K562 (cell line): ENCODE measurements around the gene EMP2. TPM values are rescaled to one million over a fixed set of nuclear protein-coding genes. Genes with fewer than 3 reads are reported as not detected.

Experiments used
- ATAC-seq: fragments of 200-7000 bp; cut with Tn5 transposase; 3 replicates; pipeline ENCODE4 v1.9.1; 2020; ENCODE audit warnings: moderate library complexity
- BruUV-seq: library from RNA; stranded (reverse); fragments of 400-500 nt; replicated peaks from 2 replicates; lab custom pipeline; 2021; lab: Mats Ljungman, UMichigan
- CTCF ChIA-PET: fragments of 300-600 bp; formaldehyde crosslinking; extraction: SDS; loops from one replicate; lab custom pipeline; 2021; ENCODE audit warnings: low intra/inter-chr PET ratio; lab: Yijun Ruan, JAX
- POLR2A ChIA-PET: fragments of 300-600, 350-650 bp; sonication (Branson Sonifier 250); formaldehyde crosslinking; extraction: SDS; loops from one replicate; lab custom pipeline; 2021; ENCODE audit warnings: antibody characterized with exemption, inconsistent platforms; lab: Yijun Ruan, JAX
- DNase-seq, 4 experiments: peaks; one replicate each; pipeline versions ENCODE4 v3.0.0 to v3.0.0-alpha.2; 2011 to 2018; ENCODE audit warnings: low spot score in 3 of 4, mixed read lengths in 3 of 4; ENCODE audit errors: extremely low read depth in 1 of 4
- FAIRE-seq: peaks from 2 replicates; lab custom pipeline; 2011; peaks lifted over from hg19 to GRCh38; lab: Jason Lieb, UNC
- H2AFZ ChIP-seq: 2 replicates; pipeline ENCODE4 v1.6.0; 2011; ENCODE audit warnings: low read depth, low read length, control low read depth, inconsistent platforms
- H3K27ac ChIP-seq: fragments of 200-600 bp; 3 replicates; pipeline ENCODE4 v1.8.0; 2011; ENCODE audit warnings: low read depth, mild to moderate bottlenecking, control low read depth, inconsistent platforms, low read length, moderate library complexity, mixed read lengths; ENCODE audit errors: extremely low read depth
- H3K27me3 ChIP-seq, 2 experiments: fragments of 300-600 bp in 1 of 2; 2 replicates in 1 of 2; 3 replicates in 1 of 2; pipeline versions ENCODE4 v1.6.0 to v1.8.0; 2011; ENCODE audit warnings: inconsistent platforms in 2 of 2, low read length in 2 of 2, mild to moderate bottlenecking in 1 of 2, mixed read lengths in 1 of 2, moderate library complexity in 1 of 2; ENCODE audit not compliant: control insufficient read depth in 2 of 2, insufficient read depth in 2 of 2
- H3K36me3 ChIP-seq: fragments of 300-600 bp; 3 replicates; pipeline ENCODE4 v1.8.0; 2011; ENCODE audit warnings: mild to moderate bottlenecking, low read length, inconsistent platforms; ENCODE audit not compliant: control insufficient read depth, insufficient read depth
- H3K4me1 ChIP-seq, 2 experiments: fragments of 200-600 bp in 1 of 2; replicated peaks in 1 of 2; 2 replicates in 1 of 2; 3 replicates in 1 of 2; pipeline versions ENCODE4 v1.5.1 to v1.8.0; 2011; ENCODE audit warnings: inconsistent platforms in 2 of 2, low read length in 2 of 2, mild to moderate bottlenecking in 1 of 2, mixed read lengths in 1 of 2, moderate library complexity in 1 of 2; ENCODE audit not compliant: control insufficient read depth in 2 of 2, insufficient read depth in 2 of 2
- H3K4me2 ChIP-seq: 2 replicates; pipeline ENCODE4 v1.6.1; 2011; ENCODE audit warnings: low read length, control low read depth, inconsistent platforms, mixed read lengths; ENCODE audit not compliant: insufficient read depth
- H3K4me3 ChIP-seq: fragments of 200-600 bp; sonication (generic), shearing (Covaris generic); 2 replicates; pipeline ENCODE4 v1.5.1; 2016; ENCODE audit warnings: control low read depth, inconsistent platforms
- H3K79me2 ChIP-seq: fragments of 200-600 bp; 3 replicates; pipeline ENCODE4 v1.8.0; 2011; ENCODE audit warnings: low read length, inconsistent platforms; ENCODE audit not compliant: control insufficient read depth, insufficient read depth
- H3K9ac ChIP-seq, 2 experiments: 2 replicates each; pipeline versions ENCODE4 v1.6.0 to v1.6.1; 2011; ENCODE audit warnings: low read depth in 2 of 2, low read length in 2 of 2, control low read depth in 1 of 2, inconsistent platforms in 1 of 2, mild to moderate bottlenecking in 1 of 2, mixed read lengths in 1 of 2; ENCODE audit not compliant: insufficient read depth in 1 of 2
- H3K9me1 ChIP-seq: one replicate; pipeline ENCODE4 v1.6.0; 2011; ENCODE audit warnings: inconsistent platforms, mild to moderate bottlenecking, low read length, moderate library complexity; ENCODE audit not compliant: control insufficient read depth, insufficient read depth
- H3K9me3 ChIP-seq: replicated peaks from 2 replicates; pipeline ENCODE4 v1.5.1; 2011; ENCODE audit warnings: low read depth, low read length, inconsistent platforms; ENCODE audit not compliant: control insufficient read depth, insufficient read depth
- H4K20me1 ChIP-seq: replicated peaks from 2 replicates; pipeline ENCODE4 v1.6.1; 2011; ENCODE audit warnings: low read length, inconsistent platforms, mixed read lengths; ENCODE audit not compliant: control insufficient read depth, insufficient read depth
- CC2D1A ChIP-seq: fragments of 450-650 bp; IDR thresholded peaks from 2 replicates; pipeline ENCODE4 v1.6.1; 2017; ENCODE audit warnings: mild to moderate bottlenecking
- FUS ChIP-seq: fragments of 200-400 bp; formaldehyde crosslinking; optimal IDR thresholded peaks from 2 replicates; pipeline ENCODE3; 2017; ENCODE audit warnings: low read depth, low read length
- KAT7 ChIP-seq: sonication (generic); formaldehyde crosslinking; IDR thresholded peaks from 2 replicates; pipeline ENCODE4 v1.8.0; 2022; ENCODE audit warnings: missing genetic modification reagents, mild to moderate bottlenecking, borderline replicate concordance
- POLR2A ChIP-seq: fragments of 450-650 bp; conservative IDR thresholded peaks from 2 replicates; pipeline ENCODE4 v1.6.1; 2016
- TFAP4 ChIP-seq: sonication (generic); formaldehyde crosslinking; IDR thresholded peaks from 2 replicates; pipeline ENCODE4 v1.8.0; 2022; ENCODE audit warnings: missing genetic modification reagents, mild to moderate bottlenecking, moderate library complexity, borderline replicate concordance
- THRA ChIP-seq: fragments of 450-650 bp; IDR thresholded peaks from 2 replicates; pipeline ENCODE4 v1.6.1; 2017; ENCODE audit warnings: mild to moderate bottlenecking, moderate library complexity
- VEZF1 ChIP-seq: fragments of 200-800 bp; sonication (Bioruptor generic); IDR thresholded peaks from 2 replicates; pipeline ENCODE4 v1.6.1; 2017; ENCODE audit warnings: missing genetic modification characterization, missing compliant biosample characterization
- ZNF263 ChIP-seq: sonication (generic); formaldehyde crosslinking; IDR thresholded peaks from 2 replicates; pipeline ENCODE4 v1.8.0; 2022; ENCODE audit warnings: mild to moderate bottlenecking, missing genetic modification reagents, borderline replicate concordance
- ZNF436 ChIP-seq: fragments of 250-450, 450-650 bp; sonication (Bioruptor Pico); formaldehyde crosslinking; IDR thresholded peaks from 2 replicates; pipeline ENCODE4 v1.7.0; 2020; ENCODE audit warnings: mild to moderate bottlenecking
- ZNF507 ChIP-seq: conservative IDR thresholded peaks from 2 replicates; pipeline ENCODE4 v1.6.1; 2017; ENCODE audit warnings: missing genetic modification characterization, missing compliant biosample characterization
- WGBS: fragments of 100-300 bp; shearing (Covaris generic); methylation state at CpG from one replicate; pipeline ENCODE4 v1.1.6; 2016; ENCODE audit warnings: low coverage, mixed read lengths; ENCODE audit not compliant: insufficient coverage; ENCODE audit errors: missing lambda C conversion rate; 5-methylcytosine and 5-hydroxymethylcytosine counted together
- in situ Hi-C: fragments of 300-500 bp; cut with MboI; formaldehyde crosslinking; loops from 4 replicates; pipeline ENCODE4 v1.15.0; 2018; ENCODE audit warnings: inconsistent platforms, mixed read lengths
- intact Hi-C: fragments of 100-400 bp; cut with micrococcal nuclease; formaldehyde crosslinking; loops from 2 replicates; pipeline ENCODE4 v1.14.2; 2022
- polyA plus RNA-seq, 8 experiments: library from polyadenylated mRNA; depleted of rRNA in 4 of 8; stranded (reverse) in 5 of 8; unstranded in 3 of 8; fragments of >200 nt; fragmentation: Nextera tagmentation in 2 of 8; fragmentation: Illumina TruSeq in 1 of 8; extraction: Ambion mirVana in 2 of 8; extraction: Trizol in 1 of 8; gene quantifications; 2 replicates each; pipeline versions ENCODE4 v1.2.1 to v1.2.3, GENCODE V29; 2011 to 2014; ENCODE audit warnings: inconsistent platforms in 1 of 8, missing spikeins in 1 of 8
- total RNA-seq, 7 experiments: library from RNA; depleted of rRNA in 6 of 7; stranded (reverse); fragments of >200 nt in 6 of 7; fragmentation: Illumina TruSeq in 2 of 7; extraction: Trizol in 2 of 7; gene quantifications; 2 replicates each; pipeline versions ENCODE4 v1.2.1 to v1.2.3, GENCODE V29; 2011 to 2021; ENCODE audit warnings: low replicate concordance in 1 of 7
- TF ChIP-seq, protein P1 (sequence below): fragments of 150-350 bp; conservative IDR thresholded peaks from 2 replicates; pipeline ENCODE4 v1.6.1; 2014; ENCODE audit warnings: low read length
- TF ChIP-seq, protein P2 (sequence below): fragments of 250-450 bp; sonication (Bioruptor Pico); IDR thresholded peaks from 2 replicates; pipeline ENCODE4 v1.4.0; 2020; ENCODE audit warnings: mild to moderate bottlenecking, moderate library complexity

The EMP2 gene
- total and polyA plus RNA-seq, 9 of the 15 experiments (the other 6 are each of a cell fraction or from before 2014, with no cell fraction given): 0.73 to 6.2 (median 3.1) TPM

DNA sequence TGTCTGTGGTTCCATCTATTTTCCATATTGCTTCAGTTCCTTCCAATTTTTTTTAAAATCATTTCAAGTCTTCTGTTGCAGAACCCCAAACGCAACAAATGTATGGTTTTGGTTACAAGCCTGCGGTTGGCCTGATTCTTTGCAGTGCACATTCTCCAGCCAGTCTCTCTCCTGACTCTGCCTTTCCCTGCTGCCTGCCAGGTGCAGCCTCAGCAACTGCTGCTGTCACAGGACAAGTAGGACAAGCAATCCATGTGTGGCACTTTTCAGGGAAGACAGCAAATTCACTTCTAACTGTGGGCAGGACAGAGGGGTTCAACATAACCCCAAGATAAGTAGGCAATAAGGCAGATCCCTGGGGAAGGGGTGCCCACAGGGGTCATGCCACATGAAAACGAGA lies 24.2 kb downstream of the EMP2 start:
- no peak overlapping the region for H3K9ac ChIP-seq
- FAIRE-seq: no peak
- no TSS peak for BruUV-seq
- in situ Hi-C loops: no loop called here
- no peaks in the 10 kb centered on the region for H3K79me2 ChIP-seq
- H3K27me3 ChIP-seq: peaks cover 2 to 30% of the 10 kb centered on the region in 2 experiments
- intact Hi-C loops: no loop called here
- POLR2A ChIA-PET: no interaction called here
- 0% methylated on average over 3 of the region's 3 CpGs for WGBS
- H3K4me2 ChIP-seq: no peak overlapping the region
- no peak for ATAC-seq
- no peak overlapping the region for H2AFZ ChIP-seq
- H3K9me3 ChIP-seq: no peaks in the 10 kb centered on the region
- H3K36me3 ChIP-seq: no peaks in the 10 kb centered on the region
- no peak overlapping the region for H3K27ac ChIP-seq
- peaks cover 0 to 5% of the 10 kb centered on the region in 2 experiments; a peak in 2 of 5 replicates for H3K4me1 ChIP-seq
- no peak for DNase-seq
- H3K9me1 ChIP-seq: no peaks in the 10 kb centered on the region
- H4K20me1 ChIP-seq: no peaks in the 10 kb centered on the region
- CTCF ChIA-PET: no interaction called here
- no peak overlapping the region for H3K4me3 ChIP-seq
- TF ChIP-seq CC2D1A (no peak), FUS (no peak), VEZF1 (CRISPR knock-in tag) (no peak), POLR2A (no peak), TFAP4 (CRISPR knock-in tag) (no peak), KAT7 (CRISPR knock-in tag) (no peak), ZNF436 (CRISPR knock-in tag) (no peak), THRA (no peak), ZNF507 (tag) (no peak), ZNF263 (CRISPR knock-in tag) (no peak)
- TF ChIP-seq, protein P1, sequence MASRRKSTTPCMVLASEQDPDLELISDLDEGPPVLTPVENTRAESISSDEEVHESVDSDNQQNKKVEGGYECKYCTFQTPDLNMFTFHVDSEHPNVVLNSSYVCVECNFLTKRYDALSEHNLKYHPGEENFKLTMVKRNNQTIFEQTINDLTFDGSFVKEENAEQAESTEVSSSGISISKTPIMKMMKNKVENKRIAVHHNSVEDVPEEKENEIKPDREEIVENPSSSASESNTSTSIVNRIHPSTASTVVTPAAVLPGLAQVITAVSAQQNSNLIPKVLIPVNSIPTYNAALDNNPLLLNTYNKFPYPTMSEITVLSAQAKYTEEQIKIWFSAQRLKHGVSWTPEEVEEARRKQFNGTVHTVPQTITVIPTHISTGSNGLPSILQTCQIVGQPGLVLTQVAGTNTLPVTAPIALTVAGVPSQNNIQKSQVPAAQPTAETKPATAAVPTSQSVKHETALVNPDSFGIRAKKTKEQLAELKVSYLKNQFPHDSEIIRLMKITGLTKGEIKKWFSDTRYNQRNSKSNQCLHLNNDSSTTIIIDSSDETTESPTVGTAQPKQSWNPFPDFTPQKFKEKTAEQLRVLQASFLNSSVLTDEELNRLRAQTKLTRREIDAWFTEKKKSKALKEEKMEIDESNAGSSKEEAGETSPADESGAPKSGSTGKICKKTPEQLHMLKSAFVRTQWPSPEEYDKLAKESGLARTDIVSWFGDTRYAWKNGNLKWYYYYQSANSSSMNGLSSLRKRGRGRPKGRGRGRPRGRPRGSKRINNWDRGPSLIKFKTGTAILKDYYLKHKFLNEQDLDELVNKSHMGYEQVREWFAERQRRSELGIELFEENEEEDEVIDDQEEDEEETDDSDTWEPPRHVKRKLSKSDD: no peak
- TF ChIP-seq, protein P2, sequence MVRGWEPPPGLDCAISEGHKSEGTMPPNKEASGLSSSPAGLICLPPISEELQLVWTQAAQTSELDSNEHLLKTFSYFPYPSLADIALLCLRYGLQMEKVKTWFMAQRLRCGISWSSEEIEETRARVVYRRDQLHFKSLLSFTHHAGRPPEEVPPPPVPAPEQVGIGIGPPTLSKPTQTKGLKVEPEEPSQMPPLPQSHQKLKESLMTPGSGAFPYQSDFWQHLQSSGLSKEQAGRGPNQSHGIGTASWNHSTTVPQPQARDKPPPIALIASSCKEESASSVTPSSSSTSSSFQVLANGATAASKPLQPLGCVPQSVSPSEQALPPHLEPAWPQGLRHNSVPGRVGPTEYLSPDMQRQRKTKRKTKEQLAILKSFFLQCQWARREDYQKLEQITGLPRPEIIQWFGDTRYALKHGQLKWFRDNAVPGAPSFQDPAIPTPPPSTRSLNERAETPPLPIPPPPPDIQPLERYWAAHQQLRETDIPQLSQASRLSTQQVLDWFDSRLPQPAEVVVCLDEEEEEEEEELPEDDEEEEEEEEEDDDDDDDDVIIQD (CRISPR knock-in tag): no peak
